GM21529 (cell line): Measurements from ENCODE around the gene TMED5.
"Not testable (repeated sequence)": the region's sequence is repeated elsewhere in the genome, so short reads cannot be mapped to it uniquely, and the experiment has no call there.

Experiments
- ATAC-seq: cut with Tn5 transposase; IDR thresholded peaks from one replicate; pipeline ENCODE4 v1.9.1; 2021; ENCODE audit not compliant: unreplicated experiment

TMED5 gene

GRCh38 chr1:93179886-93180722 lies at the start of gene TMED5:
TSS of gene TMED5 (minus strand) at chr1:93180413. CDS start at chr1:93180242, 171 bp downstream.
- peak; percentile 84 for ATAC-seq

- ATAC-seq, result no peak
Observed at GRCh38 chr1:93223023-93223675, 42.9 kb upstream of the TMED5 start.

- ATAC-seq, result no peak
Observed at GRCh38 chr1:93221913-93222312, 41.7 kb upstream of the TMED5 start.

GRCh38 chr1:93220716-93221115 lies 40.5 kb upstream of the TMED5 start:
- not testable (repeated sequence) for ATAC-seq

DNA sequence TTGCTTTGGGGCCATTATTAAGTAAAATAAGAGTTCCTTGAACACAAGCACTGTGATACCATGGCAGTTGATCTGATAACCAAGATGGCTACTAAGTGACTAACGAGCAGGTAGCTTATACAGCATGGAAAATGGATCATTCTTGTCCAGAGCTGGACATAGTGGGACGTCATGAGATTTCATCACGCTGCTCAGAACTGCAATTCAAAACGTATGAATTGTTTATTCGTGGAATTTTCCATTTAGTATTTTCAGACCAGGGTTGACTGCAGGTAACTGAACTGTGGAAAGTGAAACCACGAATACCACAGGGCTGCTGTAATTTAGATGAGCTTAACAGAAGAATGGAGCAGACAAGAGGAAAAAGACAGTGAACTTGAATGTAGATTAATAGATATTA lies 39.2 kb upstream of the TMED5 start:
- no peak for ATAC-seq

GRCh38 chr1:93215322-93215721 lies 35.1 kb upstream of the TMED5 start:
- no peak for ATAC-seq

GRCh38 chr1:93207211-93207610 lies 27.0 kb upstream of the TMED5 start:
- ATAC-seq, result no peak

DNA sequence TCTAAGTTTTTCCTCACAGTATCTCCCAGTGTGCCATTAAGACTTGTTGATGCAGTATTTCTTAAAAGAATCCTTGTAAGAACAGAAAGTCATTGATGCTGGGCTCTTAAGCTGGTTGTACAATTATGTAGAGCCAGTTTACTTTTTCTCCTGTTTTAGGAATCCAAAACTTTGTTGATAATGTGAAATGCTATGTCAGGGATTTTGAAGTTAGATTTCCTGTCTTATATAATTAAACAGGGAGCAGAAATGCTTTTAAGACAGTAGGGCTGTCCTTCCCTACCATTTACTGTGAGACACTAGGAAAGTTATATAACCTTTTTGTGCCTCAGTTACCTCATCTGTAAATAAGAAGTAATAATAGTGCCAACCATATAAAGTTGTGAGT lies 26.3 kb upstream of the TMED5 start:
- ATAC-seq, result no peak

GRCh38 chr1:93205892-93206566 lies 25.8 kb upstream of the TMED5 start:
- ATAC-seq, result no peak

- no peak for ATAC-seq
Observed at GRCh38 chr1:93200714-93201113, 20.5 kb upstream of the TMED5 start.

DNA sequence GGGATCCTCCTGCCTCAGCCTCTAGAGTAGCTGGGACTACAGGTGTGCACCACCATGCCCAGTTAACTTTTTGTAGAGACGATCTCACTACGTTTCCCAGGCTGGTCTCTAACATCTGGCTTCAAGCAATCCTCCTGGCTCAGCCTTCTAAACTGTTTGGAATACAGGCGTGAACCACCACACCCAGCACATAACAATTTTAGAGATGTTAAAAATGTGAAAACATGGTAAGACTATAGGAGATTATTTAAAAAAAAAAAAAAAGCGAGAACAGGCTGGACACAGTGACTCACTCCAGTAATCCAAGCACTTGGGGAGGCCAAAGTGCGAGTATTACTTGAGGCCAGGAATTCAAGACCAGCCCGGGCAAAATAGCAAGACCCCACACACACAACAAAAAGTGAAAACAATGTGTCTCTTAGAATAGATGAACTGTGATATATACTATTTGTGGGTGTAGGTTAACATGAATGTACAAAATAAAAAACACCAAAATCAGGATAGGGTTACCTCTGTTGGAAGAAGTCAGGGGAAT lies 19.9 kb upstream of the TMED5 start:
- no peak for ATAC-seq

GRCh38 chr1:93199150-93199549 lies 18.9 kb upstream of the TMED5 start:
- no peak for ATAC-seq

- no peak for ATAC-seq
Observed at GRCh38 chr1:93196591-93196990, 16.4 kb upstream of the TMED5 start.

DNA sequence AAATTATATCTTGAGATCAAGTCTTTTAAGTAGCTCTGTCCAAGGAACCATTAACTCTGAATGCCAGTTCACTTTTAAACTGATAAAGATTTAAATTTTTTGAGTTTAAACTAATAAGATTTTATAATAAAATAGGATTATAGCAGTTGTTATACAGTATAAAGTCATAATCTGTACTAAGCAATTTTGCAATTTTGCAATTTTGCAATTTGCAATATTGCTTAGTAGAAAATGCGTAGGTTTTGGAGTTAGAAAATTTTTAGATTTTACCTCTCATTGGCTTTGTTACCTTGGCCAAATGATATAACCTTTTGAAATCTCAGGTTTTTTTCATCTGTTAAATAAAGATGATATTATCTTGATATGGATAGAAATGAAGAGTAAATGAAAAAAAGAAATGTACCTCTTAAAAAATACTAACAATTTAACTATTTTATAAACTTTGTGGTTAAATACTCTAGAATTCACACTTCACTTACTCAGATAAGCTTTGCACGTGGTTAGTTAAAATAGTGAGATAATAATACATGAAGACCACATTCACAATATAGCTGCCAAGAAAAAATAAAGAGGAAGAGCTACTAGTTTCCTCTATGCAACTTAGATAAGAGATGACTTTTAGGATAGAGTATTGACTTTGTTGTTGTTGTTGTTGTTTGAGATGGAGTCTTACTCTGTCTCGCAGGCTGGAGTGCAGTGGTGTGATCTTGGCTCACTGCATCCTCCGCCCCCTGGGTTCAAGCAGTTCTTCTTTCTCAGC lies 14.2 kb upstream of the TMED5 start:
- no peak for ATAC-seq

DNA sequence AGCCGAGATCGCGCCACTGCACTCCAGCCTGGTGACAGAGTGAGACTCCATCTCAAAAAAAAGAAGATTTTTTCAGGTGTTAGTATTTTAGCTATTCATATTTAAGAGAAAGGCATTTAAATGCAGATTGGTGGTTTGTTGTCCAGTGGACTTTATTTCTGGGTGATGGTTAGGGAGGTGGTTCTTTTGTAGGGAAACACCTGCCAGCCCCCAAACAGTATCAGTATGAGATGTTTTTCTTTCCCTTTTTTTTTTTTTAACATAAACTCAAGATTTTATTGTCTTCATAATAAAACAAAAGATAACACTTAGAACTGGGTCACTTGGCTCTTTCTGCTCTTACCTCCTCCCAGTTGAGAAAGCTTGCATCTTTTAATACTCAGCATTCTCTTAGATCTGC lies 10.2 kb upstream of the TMED5 start:
- ATAC-seq, result no peak

GRCh38 chr1:93186667-93187066 lies 6.5 kb upstream of the TMED5 start:
- no peak for ATAC-seq

GRCh38 chr1:93180723-93181613 lies 755 bp upstream of the TMED5 start, which contains the start of gene CCDC18:
TSS of gene CCDC18 (plus strand) at chr1:93180724. CDS start at chr1:93183362, 2,638 bp downstream.
- peak; percentile 14 for ATAC-seq

DNA sequence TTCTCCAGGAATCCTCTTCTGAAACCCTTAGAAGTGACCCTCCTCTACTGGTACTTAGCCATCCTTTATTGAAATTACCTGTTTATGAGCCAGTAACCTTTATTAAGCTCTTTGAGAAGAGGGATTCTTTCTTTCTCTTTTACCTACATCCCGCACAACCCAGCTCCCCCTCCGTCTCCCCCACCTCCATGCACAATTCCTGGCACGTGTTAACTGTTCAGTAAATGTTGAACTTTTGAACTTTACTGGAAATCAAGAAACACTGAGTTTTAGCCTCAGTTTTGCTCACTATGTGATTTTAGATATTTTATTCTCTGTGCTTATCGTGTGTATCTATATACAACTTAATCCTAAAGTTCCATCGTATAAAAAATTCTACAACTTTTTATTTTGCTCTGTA lies 1.8 kb downstream of the TMED5 start:
- no peak for ATAC-seq

- no peak for ATAC-seq
Observed at GRCh38 chr1:93177991-93178390, 2.2 kb downstream of the TMED5 start.

GRCh38 chr1:93174638-93175037 lies 5.6 kb downstream of the TMED5 start:
- not testable (repeated sequence) for ATAC-seq
